ENCODE results near the gene RAPGEFL1.

- TF ChIP-seq FOXP2 (optimal IDR thresholded peaks at IDR 0.05; ENCODE audit: control extremely low read depth, extremely low read length, insufficient read depth) (no peak), EZH2 (IDR thresholded peaks at IDR 0.05) (no peak)
These were observed 47.8 kb upstream of the RAPGEFL1 start for GRCh38 chr17:40129498-40129897.

Measured in SK-N-MC (cell line).